ENCODE data around the gene POLRMT.
A peak's percentile ranks its signal among the peaks of the same experiment; 100 is the strongest.

Gene POLRMT

GRCh38 chr19:575527-576506, 57.5 kb downstream of the POLRMT start:
- ATAC-seq: peak; percentile 57
- TF ChIP-seq ZNF565 (CRISPR knock-in tag; conservative IDR thresholded peaks at IDR 0.05; ENCODE audit: low read depth): no peak
- TF ChIP-seq TOX (CRISPR knock-in tag; IDR thresholded peaks at IDR 0.05; ENCODE audit: borderline replicate concordance): no peak
- TF ChIP-seq CSDC2 (CRISPR knock-in tag; IDR thresholded peaks at IDR 0.05): no peak
- TF ChIP-seq CREB5 (CRISPR knock-in tag; IDR thresholded peaks at IDR 0.05; ENCODE audit: low read depth): no peak
- TF ChIP-seq ZFP3 (CRISPR knock-in tag; IDR thresholded peaks at IDR 0.05): 0 out of 2 replicates have a peak, but pooled peaks have one; percentile 32

GRCh38 chr19:574658-575526, 58.4 kb downstream of the POLRMT start:
- ATAC-seq: peak; percentile 49
- no peak for TF ChIP-seq CREB5 (CRISPR knock-in tag; IDR thresholded peaks at IDR 0.05; ENCODE audit: low read depth)
- TF ChIP-seq ZNF70 (CRISPR knock-in tag; IDR thresholded peaks at IDR 0.05): no peak
- no peak for TF ChIP-seq PATZ1 (CRISPR knock-in tag; IDR thresholded peaks at IDR 0.05; ENCODE audit: borderline replicate concordance)
- TF ChIP-seq ZC3H10 (CRISPR knock-in tag; IDR thresholded peaks at IDR 0.05): no peak
- no peak for TF ChIP-seq TSHZ2 (CRISPR knock-in tag; IDR thresholded peaks at IDR 0.05)
- TF ChIP-seq RARB (CRISPR knock-in tag; IDR thresholded peaks at IDR 0.05): no peak
- no peak for TF ChIP-seq ZFP3 (CRISPR knock-in tag; IDR thresholded peaks at IDR 0.05)
- TF ChIP-seq CSDC2 (CRISPR knock-in tag; IDR thresholded peaks at IDR 0.05): no peak

- TF ChIP-seq PPARA (CRISPR knock-in tag; IDR thresholded peaks at IDR 0.05; ENCODE audit: borderline replicate concordance) (no peak), OSR1 (CRISPR knock-in tag; IDR thresholded peaks at IDR 0.05) (no peak), TOX (CRISPR knock-in tag; IDR thresholded peaks at IDR 0.05; ENCODE audit: borderline replicate concordance) (no peak), ZFP3 (CRISPR knock-in tag; IDR thresholded peaks at IDR 0.05) (no peak), ARNTL (CRISPR knock-in tag; IDR thresholded peaks at IDR 0.05; ENCODE audit: borderline replicate concordance, low read depth) (no peak), BACH2 (CRISPR knock-in tag; IDR thresholded peaks at IDR 0.05; ENCODE audit: borderline replicate concordance) (no peak), CREB5 (CRISPR knock-in tag; IDR thresholded peaks at IDR 0.05; ENCODE audit: low read depth) (no peak), PATZ1 (CRISPR knock-in tag; IDR thresholded peaks at IDR 0.05; ENCODE audit: borderline replicate concordance) (no peak), CSRNP3 (CRISPR knock-in tag; IDR thresholded peaks at IDR 0.05) (no peak)
- TF ChIP-seq, protein P1, sequence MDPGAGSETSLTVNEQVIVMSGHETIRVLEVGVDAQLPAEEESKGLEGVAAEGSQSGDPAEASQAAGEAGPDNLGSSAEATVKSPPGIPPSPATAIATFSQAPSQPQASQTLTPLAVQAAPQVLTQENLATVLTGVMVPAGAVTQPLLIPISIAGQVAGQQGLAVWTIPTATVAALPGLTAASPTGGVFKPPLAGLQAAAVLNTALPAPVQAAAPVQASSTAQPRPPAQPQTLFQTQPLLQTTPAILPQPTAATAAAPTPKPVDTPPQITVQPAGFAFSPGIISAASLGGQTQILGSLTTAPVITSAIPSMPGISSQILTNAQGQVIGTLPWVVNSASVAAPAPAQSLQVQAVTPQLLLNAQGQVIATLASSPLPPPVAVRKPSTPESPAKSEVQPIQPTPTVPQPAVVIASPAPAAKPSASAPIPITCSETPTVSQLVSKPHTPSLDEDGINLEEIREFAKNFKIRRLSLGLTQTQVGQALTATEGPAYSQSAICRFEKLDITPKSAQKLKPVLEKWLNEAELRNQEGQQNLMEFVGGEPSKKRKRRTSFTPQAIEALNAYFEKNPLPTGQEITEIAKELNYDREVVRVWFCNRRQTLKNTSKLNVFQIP (CRISPR knock-in tag; IDR thresholded peaks at IDR 0.05; ENCODE audit: borderline replicate concordance, low read depth): no peak
- no peak for ATAC-seq
Observed at GRCh38 chr19:573519-573825, 59.9 kb downstream of the POLRMT start.

Data from SK-N-SH treated with all-trans-retinoic acid at 6 μM for 48 hours (cell line).